Brain pericyte (primary cell): ENCODE measurements around the gene PCDHGA2.
"Not testable (repeated sequence)": the region's sequence is repeated elsewhere in the genome, so short reads cannot be mapped to it uniquely, and the experiment has no call there.

Source experiments
- DNase-seq: peaks from one replicate; pipeline ENCODE4 v3.0.0-alpha.2; 2012; ENCODE audit warnings: low read depth, low spot score

PCDHGA2 gene

GRCh38 chr5:141382469-141383294 is 44.1 kb downstream of the PCDHGA2 start, which contains the start of gene PCDHGA7:
Gene PCDHGA7, plus strand, starts transcription at chr5:141382742. Its CDS starts 158 bp downstream, at chr5:141382900.
- DNase-seq: no peak

- no peak for DNase-seq
These were observed 44.8 kb downstream of the PCDHGA2 start for GRCh38 chr5:141383345-141383744.

- DNase-seq: no peak
These were observed 46.1 kb downstream of the PCDHGA2 start for GRCh38 chr5:141384471-141385267.

GRCh38 chr5:141387557-141388311 is 49.2 kb downstream of the PCDHGA2 start, which contains the start of gene PCDHGB4:
Gene PCDHGB4, plus strand, starts transcription at chr5:141387698. Its CDS starts 187 bp downstream, at chr5:141387885.
- not testable (repeated sequence) for DNase-seq

GRCh38 chr5:141388661-141389060 is 50.1 kb downstream of the PCDHGA2 start:
- DNase-seq: no peak

- no peak for DNase-seq
These were observed 50.8 kb downstream of the PCDHGA2 start for GRCh38 chr5:141389153-141390042.

- DNase-seq: no peak
These were observed 54.1 kb downstream of the PCDHGA2 start, which contains the start of gene PCDHGA8 for GRCh38 chr5:141392429-141393198. Gene PCDHGA8, plus strand, starts transcription at chr5:141392633. Its CDS starts 181 bp downstream, at chr5:141392814.
